SK-N-SH (cell line): ENCODE data around the gene PARVA. TPM values are rescaled to one million over a fixed set of nuclear protein-coding genes. Genes with fewer than 3 reads are reported as not detected.
"Not testable (repeated sequence)": the region's sequence is repeated elsewhere in the genome, so short reads cannot be mapped to it uniquely, and the experiment has no call there.

Source experiments
- CTCF ChIA-PET: fragments of 300-600, 350-600 bp; formaldehyde crosslinking; extraction: SDS; loops from one replicate; lab custom pipeline; 2021; lab: Yijun Ruan, JAX
- POLR2A ChIA-PET: fragments of 350-600 bp; sonication (Branson Sonifier 250); formaldehyde crosslinking; extraction: SDS; loops from one replicate; lab custom pipeline; 2020; ENCODE audit warnings: antibody characterized with exemption, inconsistent platforms; lab: Yijun Ruan, JAX
- DNase-seq: peaks from one replicate; pipeline ENCODE4 v3.0.0; 2012
- H2AFZ ChIP-seq: fragments of 200-600 bp; sonication (generic); 2 replicates; pipeline ENCODE4 v1.8.1; 2016; ENCODE audit warnings: antibody characterized with exemption, mild to moderate bottlenecking, low read depth
- H3F3A ChIP-seq: fragments of 200-600 bp; sonication (generic); replicated peaks from 2 replicates; pipeline ENCODE3; 2016; ENCODE audit warnings: antibody characterized with exemption, mild to moderate bottlenecking; ENCODE audit not compliant: insufficient read depth
- H3K27ac ChIP-seq, 2 experiments: fragments of 200-500 bp in 1 of 2; fragments of 200-600 bp in 1 of 2; sonication (Bioruptor generic) in 1 of 2; sonication (generic), shearing (Covaris generic) in 1 of 2; 2 replicates each; pipeline versions ENCODE4 v1.5.1 to v1.6.1; 2014 to 2016; ENCODE audit warnings: low read depth in 2 of 2, inconsistent platforms in 1 of 2, low read length in 1 of 2, mild to moderate bottlenecking in 1 of 2, mixed read lengths in 1 of 2
- H3K27me3 ChIP-seq: fragments of 200-600 bp; sonication (generic), shearing (Covaris generic); 2 replicates; pipeline ENCODE4 v1.6.1; 2016; ENCODE audit warnings: mixed run types; ENCODE audit not compliant: insufficient read depth
- H3K36me3 ChIP-seq, 2 experiments: fragments of 200-500 bp in 1 of 2; fragments of 200-600 bp in 1 of 2; sonication (Bioruptor generic) in 1 of 2; sonication (generic) in 1 of 2; replicated peaks in 1 of 2; 2 replicates each; pipeline versions ENCODE3 to v1.5.1; 2014 to 2016; ENCODE audit warnings: low read length in 1 of 2, mild to moderate bottlenecking in 1 of 2; ENCODE audit not compliant: insufficient read depth in 2 of 2, control insufficient read depth in 1 of 2
- H3K4me1 ChIP-seq, 2 experiments: fragments of 200-500 bp in 1 of 2; fragments of 200-600 bp in 1 of 2; sonication (Bioruptor generic) in 1 of 2; sonication (generic), shearing (Covaris generic) in 1 of 2; 2 replicates each; pipeline versions ENCODE4 v1.5.1 to v1.6.1; 2014 to 2016; ENCODE audit warnings: low read depth in 1 of 2, low read length in 1 of 2, mixed run types in 1 of 2; ENCODE audit not compliant: insufficient read depth in 2 of 2, control insufficient read depth in 1 of 2
- H3K4me2 ChIP-seq: fragments of 200-600 bp; sonication (generic), shearing (Covaris generic); 2 replicates; pipeline ENCODE4 v1.6.1; 2017; ENCODE audit warnings: mixed run types
- H3K4me3 ChIP-seq, 2 experiments: fragments of 200-500 bp in 1 of 2; fragments of 200-600 bp in 1 of 2; sonication (Bioruptor generic) in 1 of 2; sonication (generic), shearing (Covaris generic) in 1 of 2; 2 replicates each; pipeline versions ENCODE4 v1.5.1 to v1.8.1; 2014 to 2016; ENCODE audit warnings: low read depth in 2 of 2, inconsistent platforms in 1 of 2, low read length in 1 of 2, mild to moderate bottlenecking in 1 of 2, mixed read lengths in 1 of 2, moderate library complexity in 1 of 2
- H3K79me2 ChIP-seq: fragments of 200-600 bp; sonication (generic); 2 replicates; pipeline ENCODE4 v1.8.1; 2017; ENCODE audit warnings: mild to moderate bottlenecking; ENCODE audit not compliant: insufficient read depth
- H3K9ac ChIP-seq: fragments of 200-600 bp; sonication (generic); 2 replicates; pipeline ENCODE4 v1.6.1; 2017; ENCODE audit warnings: mixed run types
- H3K9me2 ChIP-seq: fragments of 200-600 bp; sonication (generic); 2 replicates; pipeline ENCODE4 v1.6.1; 2017; ENCODE audit warnings: mixed run types
- H3K9me3 ChIP-seq: fragments of 200-600 bp; sonication (generic); 2 replicates; pipeline ENCODE4 v1.6.1; 2017; ENCODE audit warnings: mixed run types, mild to moderate bottlenecking, moderate library complexity
- H4K20me1 ChIP-seq: fragments of 200-600 bp; sonication (generic); 2 replicates; pipeline ENCODE4 v1.6.1; 2017; ENCODE audit warnings: mild to moderate bottlenecking, mixed run types; ENCODE audit not compliant: insufficient read depth
- CHD2 ChIP-seq: fragments of 150-350 bp; IDR thresholded peaks from 2 replicates; pipeline ENCODE4 v1.6.1; 2018; ENCODE audit warnings: low read length; ENCODE audit not compliant: partially characterized antibody
- EZH2phosphoT487 ChIP-seq: fragments of 200-600 bp; sonication (generic); IDR thresholded peaks from 2 replicates; pipeline ENCODE4 v1.6.1; 2017; ENCODE audit warnings: low read depth, mixed run types, mild to moderate bottlenecking, antibody characterized with exemption, moderate library complexity, borderline replicate concordance
- FOXM1 ChIP-seq: IDR thresholded peaks from 2 replicates; pipeline ENCODE4 v1.4.0; 2012; ENCODE audit warnings: low read depth, mild to moderate bottlenecking
- GABPA ChIP-seq: IDR thresholded peaks from 2 replicates; pipeline ENCODE4 v1.4.0; 2012; ENCODE audit warnings: low read depth, mild to moderate bottlenecking
- GATA2 ChIP-seq: sonication (generic); formaldehyde crosslinking; IDR thresholded peaks from 2 replicates; pipeline ENCODE4 v1.5.0; 2020; ENCODE audit warnings: mild to moderate bottlenecking, missing genetic modification reagents
- MXI1 ChIP-seq: IDR thresholded peaks from 2 replicates; pipeline ENCODE4 v1.6.1; 2012; ENCODE audit warnings: mild to moderate bottlenecking, low read depth, low read length, improper control_type of control experiment
- NRF1 ChIP-seq: IDR thresholded peaks from 2 replicates; pipeline ENCODE4 v1.6.1; 2012; ENCODE audit warnings: low read depth, mild to moderate bottlenecking, low read length
- POLR2AphosphoS5 ChIP-seq: IDR thresholded peaks from 2 replicates; pipeline ENCODE4 v1.6.1; 2012; ENCODE audit warnings: low read depth, low read length
- REST ChIP-seq: IDR thresholded peaks from 2 replicates; pipeline ENCODE4 v1.6.1; 2012; ENCODE audit warnings: mild to moderate bottlenecking, low read depth, low read length, moderate library complexity
- RXRA ChIP-seq: IDR thresholded peaks from 2 replicates; pipeline ENCODE4 v1.4.0; 2012; ENCODE audit warnings: low read depth, mild to moderate bottlenecking, borderline replicate concordance
- TAF1 ChIP-seq: IDR thresholded peaks from 2 replicates; pipeline ENCODE4 v1.6.1; 2012; ENCODE audit warnings: low read depth, mild to moderate bottlenecking, low read length, moderate library complexity, borderline replicate concordance
- TCF12 ChIP-seq: IDR thresholded peaks from 2 replicates; pipeline ENCODE4 v1.4.0; 2012
- WGBS: methylation state at CpG from one replicate; pipeline ENCODE4 v1.1.6; 2017; ENCODE audit warnings: low lambda C conversion rate; 5-methylcytosine and 5-hydroxymethylcytosine counted together
- polyA plus RNA-seq, 3 experiments: library from polyadenylated mRNA; depleted of rRNA; stranded (reverse); fragments of >200 nt; gene quantifications; 2 replicates each; pipeline ENCODE4 v1.2.3, GENCODE V29; 2012
- TF ChIP-seq, protein P1 (sequence below): fragments of 200-600 bp; sonication (generic); IDR thresholded peaks from 2 replicates; pipeline ENCODE4 v1.6.1; 2017; ENCODE audit warnings: antibody characterized with exemption, mild to moderate bottlenecking, moderate library complexity
- TF ChIP-seq, protein P2 (sequence below): IDR thresholded peaks from 2 replicates; pipeline ENCODE4 v1.4.0; 2012; ENCODE audit warnings: low read depth, borderline replicate concordance

The PARVA gene
- polyA plus RNA-seq, 1 of the 3 experiments (the other 2 are of a cell fraction): 27.6 TPM

- Histone ChIP-seq H3K4me1 (peaks cover 0 to 18% of the 10 kb centered on the region in 2 experiments; a peak in 2 of 4 replicates), H3F3A (no peaks in the 10 kb centered on the region), H3K4me2 (no peak overlapping the region), H2AFZ (no peak overlapping the region), H3K9ac (no peak overlapping the region), H4K20me1 (no peaks in the 10 kb centered on the region), H3K4me3 (no peak overlapping the region), H3K27ac (no peak overlapping the region), H3K79me2 (no peaks in the 10 kb centered on the region), H3K9me3 (no peaks in the 10 kb centered on the region), H3K27me3 (no peaks in the 10 kb centered on the region), H3K36me3 (peaks cover 20 to 29% of the 10 kb centered on the region in 2 experiments), H3K9me2 (no peaks in the 10 kb centered on the region)
- WGBS: 97% methylated on average over 11 of the region's 15 CpGs
- TF ChIP-seq POLR2AphosphoS5 (no peak), GATA2 (no peak), MXI1 (no peak), TCF12 (no peak), TAF1 (no peak), EZH2phosphoT487 (no peak)
- TF ChIP-seq, protein P1, sequence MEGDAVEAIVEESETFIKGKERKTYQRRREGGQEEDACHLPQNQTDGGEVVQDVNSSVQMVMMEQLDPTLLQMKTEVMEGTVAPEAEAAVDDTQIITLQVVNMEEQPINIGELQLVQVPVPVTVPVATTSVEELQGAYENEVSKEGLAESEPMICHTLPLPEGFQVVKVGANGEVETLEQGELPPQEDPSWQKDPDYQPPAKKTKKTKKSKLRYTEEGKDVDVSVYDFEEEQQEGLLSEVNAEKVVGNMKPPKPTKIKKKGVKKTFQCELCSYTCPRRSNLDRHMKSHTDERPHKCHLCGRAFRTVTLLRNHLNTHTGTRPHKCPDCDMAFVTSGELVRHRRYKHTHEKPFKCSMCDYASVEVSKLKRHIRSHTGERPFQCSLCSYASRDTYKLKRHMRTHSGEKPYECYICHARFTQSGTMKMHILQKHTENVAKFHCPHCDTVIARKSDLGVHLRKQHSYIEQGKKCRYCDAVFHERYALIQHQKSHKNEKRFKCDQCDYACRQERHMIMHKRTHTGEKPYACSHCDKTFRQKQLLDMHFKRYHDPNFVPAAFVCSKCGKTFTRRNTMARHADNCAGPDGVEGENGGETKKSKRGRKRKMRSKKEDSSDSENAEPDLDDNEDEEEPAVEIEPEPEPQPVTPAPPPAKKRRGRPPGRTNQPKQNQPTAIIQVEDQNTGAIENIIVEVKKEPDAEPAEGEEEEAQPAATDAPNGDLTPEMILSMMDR: no peak
- TF ChIP-seq, protein P2, sequence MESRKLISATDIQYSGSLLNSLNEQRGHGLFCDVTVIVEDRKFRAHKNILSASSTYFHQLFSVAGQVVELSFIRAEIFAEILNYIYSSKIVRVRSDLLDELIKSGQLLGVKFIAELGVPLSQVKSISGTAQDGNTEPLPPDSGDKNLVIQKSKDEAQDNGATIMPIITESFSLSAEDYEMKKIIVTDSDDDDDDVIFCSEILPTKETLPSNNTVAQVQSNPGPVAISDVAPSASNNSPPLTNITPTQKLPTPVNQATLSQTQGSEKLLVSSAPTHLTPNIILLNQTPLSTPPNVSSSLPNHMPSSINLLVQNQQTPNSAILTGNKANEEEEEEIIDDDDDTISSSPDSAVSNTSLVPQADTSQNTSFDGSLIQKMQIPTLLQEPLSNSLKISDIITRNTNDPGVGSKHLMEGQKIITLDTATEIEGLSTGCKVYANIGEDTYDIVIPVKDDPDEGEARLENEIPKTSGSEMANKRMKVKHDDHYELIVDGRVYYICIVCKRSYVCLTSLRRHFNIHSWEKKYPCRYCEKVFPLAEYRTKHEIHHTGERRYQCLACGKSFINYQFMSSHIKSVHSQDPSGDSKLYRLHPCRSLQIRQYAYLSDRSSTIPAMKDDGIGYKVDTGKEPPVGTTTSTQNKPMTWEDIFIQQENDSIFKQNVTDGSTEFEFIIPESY: no peak
- ChIA-PET CTCF (interaction anchor here (1.4 kb wide), 1 partner anchor 396 kb away, joined by 3 read pairs; no protein-coding TSS in a partner anchor), POLR2A (interaction anchor here (0.5 kb wide), 1 partner anchor 124 kb away, joined by 4 read pairs; no protein-coding TSS in a partner anchor)
- no peak for DNase-seq
Observed at GRCh38 chr11:12518606-12519385, 141.4 kb downstream of the PARVA start.

GRCh38 chr11:12520054-12520453, 142.7 kb downstream of the PARVA start:
- Histone ChIP-seq H3K9me3 (no peaks in the 10 kb centered on the region), H3K27me3 (no peaks in the 10 kb centered on the region), H3K27ac (no peak overlapping the region), H3K9ac (no peak overlapping the region), H2AFZ (no peak overlapping the region), H3F3A (no peaks in the 10 kb centered on the region), H3K9me2 (no peaks in the 10 kb centered on the region), H3K79me2 (no peaks in the 10 kb centered on the region), H3K4me1 (peaks cover 0 to 26% of the 10 kb centered on the region in 2 experiments; a peak in 2 of 4 replicates), H3K36me3 (peaks cover 18 to 28% of the 10 kb centered on the region in 2 experiments), H3K4me3 (no peak overlapping the region), H3K4me2 (no peak overlapping the region), H4K20me1 (no peaks in the 10 kb centered on the region)
- TF ChIP-seq NRF1 (no peak), FOXM1 (no peak), CHD2 (no peak), GATA2 (no peak), GABPA (no peak), RXRA (no peak), REST (no peak)
- WGBS: 90% methylated on average over 3 of the region's 3 CpGs
- DNase-seq: no peak
- ChIA-PET CTCF (interaction anchor here (0.6 to 0.8 kb wide), 2 partner anchors 231 to 472 kb away, joined by 3 read pairs; no protein-coding TSS in a partner anchor), POLR2A (no interaction called here)

DNA sequence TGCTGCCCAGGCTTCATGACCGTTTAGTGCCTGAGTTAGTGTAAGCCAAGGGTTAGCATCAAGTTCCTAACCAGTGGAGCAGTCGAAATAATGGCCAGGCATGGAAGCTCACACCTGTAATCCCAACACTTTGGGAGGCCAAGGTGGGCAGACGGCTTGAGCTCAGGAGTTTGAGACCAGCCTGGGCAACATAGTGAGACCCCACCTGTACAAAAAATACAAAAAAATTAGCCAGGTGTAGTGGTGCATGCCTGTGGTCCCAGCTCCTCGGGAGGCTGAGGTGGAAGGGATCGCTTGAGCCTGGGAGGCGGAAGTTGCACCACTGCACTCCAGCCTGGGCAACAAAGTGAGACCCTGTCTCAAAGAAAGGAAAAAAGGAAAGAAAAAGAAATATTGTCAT, 143.2 kb downstream of the PARVA start:
- peaks cover 0 to 28% of the 10 kb centered on the region in 2 experiments; a peak in 2 of 4 replicates for H3K4me1 ChIP-seq
- H4K20me1 ChIP-seq, H3K79me2 ChIP-seq, H3K9me2 ChIP-seq, H3K9me3 ChIP-seq, H3K9ac ChIP-seq, H3F3A ChIP-seq, POLR2A ChIA-PET, H3K4me2 ChIP-seq, H2AFZ ChIP-seq, H3K4me3 ChIP-seq, H3K27me3 ChIP-seq, DNase-seq, H3K27ac ChIP-seq: not testable (repeated sequence)
- 86% methylated on average over 6 of the region's 6 CpGs for WGBS
- CTCF ChIA-PET: interaction anchor here (0.6 to 0.8 kb wide), 2 partner anchors 232 to 473 kb away, joined by 3 read pairs; no protein-coding TSS in a partner anchor
- H3K36me3 ChIP-seq: peaks cover 16 to 28% of the 10 kb centered on the region in 2 experiments
